GM06990 (cell line): ENCODE data around the gene CPPED1.
"Not testable (repeated sequence)": the region's sequence is repeated elsewhere in the genome, so short reads cannot be mapped to it uniquely, and the experiment has no call there.

Source experiments
- DNase-seq: peaks from one replicate; pipeline ENCODE4 v3.0.0-alpha.2; 2011; ENCODE audit not compliant: insufficient read length; ENCODE audit errors: extremely low read depth
- H3K27me3 ChIP-seq: replicated peaks from 2 replicates; pipeline ENCODE4 v1.6.0; 2011; ENCODE audit warnings: low read length; ENCODE audit not compliant: control insufficient read depth, insufficient read depth
- H3K36me3 ChIP-seq: 2 replicates; pipeline ENCODE4 v1.5.1; 2011; ENCODE audit warnings: low read length; ENCODE audit not compliant: control insufficient read depth, insufficient read depth
- H3K4me3 ChIP-seq: replicated peaks from 2 replicates; pipeline ENCODE4 v1.5.1; 2011; ENCODE audit warnings: low read depth, mild to moderate bottlenecking, control low read depth, low read length
- CTCF ChIP-seq: IDR thresholded peaks from 2 replicates; pipeline ENCODE4 v1.5.1; 2011; ENCODE audit warnings: low read length, control low read depth, mild to moderate bottlenecking, inconsistent platforms; ENCODE audit not compliant: insufficient read depth, poor library complexity, severe bottlenecking

Gene CPPED1

GRCh38 chr16:12818326-12818725 is 14.6 kb upstream of the CPPED1 start:
- Histone ChIP-seq H3K27me3 (no peaks in the 10 kb centered on the region), H3K36me3 (no peaks in the 10 kb centered on the region), H3K4me3 (no peak overlapping the region)
- TF ChIP-seq CTCF, result no peak
- no peak for DNase-seq

GRCh38 chr16:12816791-12817214 is 13.1 kb upstream of the CPPED1 start:
- not testable (repeated sequence) for H3K4me3 ChIP-seq, DNase-seq, H3K27me3 ChIP-seq, H3K36me3 ChIP-seq

- no peaks in the 10 kb centered on the region for H3K36me3 ChIP-seq
- no peaks in the 10 kb centered on the region for H3K27me3 ChIP-seq
- no peak overlapping the region for H3K4me3 ChIP-seq
- no peak for DNase-seq
- no peak for TF ChIP-seq CTCF
Measured at GRCh38 chr16:12815361-12815760, 11.7 kb upstream of the CPPED1 start.

- not testable (repeated sequence) for H3K27me3 ChIP-seq
Measured at GRCh38 chr16:12813734-12814133, 10.0 kb upstream of the CPPED1 start.

GRCh38 chr16:12813321-12813720 is 9.6 kb upstream of the CPPED1 start:
- H3K27me3 ChIP-seq, H3K4me3 ChIP-seq, DNase-seq, H3K36me3 ChIP-seq: not testable (repeated sequence)

More at GRCh38 chr16:12813734-12814133, 10.0 kb upstream of the CPPED1 start:
- not testable (repeated sequence) for H3K36me3 ChIP-seq, H3K4me3 ChIP-seq, DNase-seq

- Histone ChIP-seq H3K36me3 (no peaks in the 10 kb centered on the region), H3K27me3 (no peaks in the 10 kb centered on the region), H3K4me3 (no peak overlapping the region)
- no peak for DNase-seq
- no peak for TF ChIP-seq CTCF
Measured at GRCh38 chr16:12811441-12812383, 8.0 kb upstream of the CPPED1 start.

GRCh38 chr16:12805066-12805465 is 1.4 kb upstream of the CPPED1 start:
- Histone ChIP-seq H3K27me3 (no peaks in the 10 kb centered on the region), H3K36me3 (no peaks in the 10 kb centered on the region), H3K4me3 (no peak overlapping the region)
- TF ChIP-seq CTCF, result no peak
- no peak for DNase-seq
